NB4 (cell line): Measurements from ENCODE around the gene RRAS.

ENCODE experiments used
- DNase-seq: peaks from one replicate; pipeline ENCODE4 v3.0.0; 2010; ENCODE audit warnings: low read depth
- H3K4me3 ChIP-seq: one replicate; pipeline ENCODE4 v1.5.1; 2011; ENCODE audit warnings: mild to moderate bottlenecking, low read depth, low read length, moderate library complexity
- CTCF ChIP-seq: IDR thresholded peaks from one replicate; pipeline ENCODE4 v1.5.1; 2012; ENCODE audit warnings: low read depth, low read length
- MAX ChIP-seq: IDR thresholded peaks from 2 replicates; pipeline ENCODE4 v1.6.1; 2011; ENCODE audit warnings: low read depth, low read length
- MYC ChIP-seq: IDR thresholded peaks from 2 replicates; pipeline ENCODE4 v1.6.1; 2011; ENCODE audit warnings: low read depth, low read length
- POLR2A ChIP-seq: IDR thresholded peaks from 2 replicates; pipeline ENCODE4 v1.6.1; 2011; ENCODE audit warnings: mild to moderate bottlenecking; ENCODE audit not compliant: insufficient read length; ENCODE audit errors: extremely low read depth

RRAS gene

GRCh38 chr19:49682274-49682673 lies 42.3 kb upstream of the RRAS start:
- H3K4me3 ChIP-seq, result no peak overlapping the region
- TF ChIP-seq POLR2A (no peak), MYC (no peak), MAX (no peak), CTCF (no peak)
- DNase-seq, result no peak

DNA sequence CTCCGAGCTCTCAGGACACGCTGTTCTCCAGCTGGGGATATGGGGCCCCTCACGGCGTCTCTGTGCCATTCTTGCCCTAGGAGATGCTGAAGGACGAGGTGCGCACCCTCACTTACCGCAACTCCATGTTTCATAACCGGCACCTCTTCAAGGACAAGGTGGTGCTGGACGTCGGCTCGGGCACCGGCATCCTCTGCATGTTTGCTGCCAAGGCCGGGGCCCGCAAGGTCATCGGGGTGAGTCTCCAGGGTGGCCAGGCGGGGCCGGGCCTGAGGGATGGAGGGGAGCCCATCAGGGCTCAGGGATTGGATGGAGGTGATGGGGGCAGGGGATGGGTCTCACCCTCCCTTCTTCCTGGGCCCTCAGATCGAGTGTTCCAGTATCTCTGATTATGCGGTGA lies 41.9 kb upstream of the RRAS start:
- no peak for TF ChIP-seq MAX
- no peak for TF ChIP-seq CTCF
- TF ChIP-seq MYC, result no peak
- DNase-seq, result no peak

DNA sequence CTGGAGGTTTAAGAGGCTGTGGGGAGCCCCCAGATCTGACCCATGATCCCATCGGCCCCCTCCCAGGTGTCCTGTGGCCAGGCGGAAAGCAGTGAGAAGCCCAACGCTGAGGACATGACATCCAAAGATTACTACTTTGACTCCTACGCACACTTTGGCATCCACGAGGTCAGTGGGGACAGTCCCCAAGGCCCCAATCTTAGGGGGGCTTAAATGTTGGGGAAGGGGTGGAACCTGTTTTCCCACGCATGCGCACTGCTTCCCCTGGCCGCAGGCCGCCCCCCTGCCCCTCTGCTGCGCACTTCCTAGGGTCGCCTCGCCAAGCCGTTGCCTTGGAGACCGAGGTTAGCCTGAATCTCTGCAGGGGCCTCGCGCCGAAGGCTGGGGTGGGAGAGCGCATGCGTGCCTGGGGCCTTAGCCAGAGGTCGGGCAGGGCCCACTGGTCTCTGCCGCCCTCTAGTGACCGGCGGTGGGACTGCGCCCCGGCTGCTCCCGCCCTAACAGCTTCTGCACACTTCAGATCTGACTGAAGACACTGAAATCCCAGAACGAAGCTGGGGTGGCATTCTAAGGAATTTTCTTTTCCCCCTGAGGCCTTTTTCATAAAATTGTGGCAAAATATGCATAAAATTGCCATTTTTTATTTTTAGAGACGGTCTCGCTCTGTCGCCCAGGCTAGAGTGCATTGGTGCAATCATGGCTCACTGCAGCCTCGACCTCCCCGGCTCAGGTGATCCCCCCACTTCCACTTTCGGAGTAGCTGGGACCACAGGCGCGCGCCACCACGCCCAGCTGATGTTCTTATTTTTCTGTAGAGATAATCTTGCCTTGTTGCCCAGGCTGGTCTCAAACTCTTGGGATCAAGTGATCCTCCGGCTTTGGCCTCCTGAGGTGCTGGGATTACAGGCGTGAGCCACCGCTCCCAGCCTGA lies 40.7 kb upstream of the RRAS start:
- H3K4me3 ChIP-seq, result no peak overlapping the region
- peak; percentile 86 for DNase-seq
- TF ChIP-seq POLR2A, result no peak
- peak; percentile 95 for TF ChIP-seq CTCF
- peak; percentile 48 for TF ChIP-seq MAX
- no peak; the same call in 1 of the 2 replicates for TF ChIP-seq MYC

More for the DNA sequence above, 41.9 kb upstream of the RRAS start:
- no peak overlapping the region for H3K4me3 ChIP-seq

DNA sequence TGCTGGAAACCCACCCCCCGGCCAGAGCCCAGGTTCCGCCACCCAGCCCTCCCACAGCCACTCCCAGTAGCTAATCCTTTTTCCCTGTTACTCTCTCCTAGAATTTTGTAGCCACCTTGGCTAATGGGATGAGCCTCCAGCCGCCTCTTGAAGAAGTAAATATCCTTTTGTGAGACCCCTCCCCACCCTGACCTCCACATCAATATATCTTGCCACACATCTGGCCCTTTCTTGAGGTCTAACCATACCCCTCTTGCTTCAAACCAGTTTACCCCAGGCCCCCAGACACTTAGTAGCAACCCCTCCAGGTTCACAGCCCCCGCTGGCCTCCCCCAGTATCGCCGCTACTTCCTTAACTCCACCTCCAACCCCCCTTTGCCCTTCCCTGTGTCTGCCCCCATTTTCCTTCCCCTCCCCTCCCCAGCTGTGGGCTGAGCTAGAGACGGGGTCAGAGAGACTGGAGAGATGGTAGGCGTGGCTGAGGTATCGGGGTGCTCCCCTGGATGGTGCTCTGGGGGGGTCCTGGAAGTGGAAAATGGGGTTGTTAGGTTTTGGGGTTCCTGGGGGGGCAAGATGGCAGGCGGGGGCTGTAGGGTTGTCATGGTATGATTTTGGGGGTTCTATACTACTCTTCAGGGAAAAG lies 39.9 kb upstream of the RRAS start:
- TF ChIP-seq MYC (no peak), POLR2A (no peak), CTCF (no peak), MAX (no peak)
- H3K4me3 ChIP-seq, result no peak overlapping the region
- no peak for DNase-seq

GRCh38 chr19:49678985-49679770 lies 39.2 kb upstream of the RRAS start:
- DNase-seq, result no peak
- peak overlapping the region; percentile 11 for H3K4me3 ChIP-seq
- TF ChIP-seq POLR2A, result no peak
- no peak for TF ChIP-seq CTCF
- TF ChIP-seq MYC, result no peak
- no peak for TF ChIP-seq MAX
